Endometrial microvascular endothelial cells (primary cell): ENCODE results near the gene FANCI. TPM values are rescaled to one million over a fixed set of nuclear protein-coding genes. Genes with fewer than 3 reads are reported as not detected.

Experiments used
- in situ Hi-C: cut with HindIII; loops from 2 replicates; pipeline ENCODE4 v1.10.0; 2017; ENCODE audit warnings: low sequenced_read_pairs, low pct_unique_long_range_greater_than_20kb; ENCODE audit errors: inconsistent ontology term
- total RNA-seq: library from RNA; depleted of rRNA; stranded (reverse); fragments of >200 nt; gene quantifications from one replicate; pipeline ENCODE4 v1.2.3, GENCODE V29; 2015; ENCODE audit errors: inconsistent ontology term

The FANCI gene
- total RNA-seq, 1 donor from 2014 or later: 44.6 TPM

- in situ Hi-C loops: no loop called here
Observed at GRCh38 chr15:89327113-89327512, 83.3 kb downstream of the FANCI start.

GRCh38 chr15:89328398-89329254 lies 84.8 kb downstream of the FANCI start:
- in situ Hi-C loops: no loop called here

GRCh38 chr15:89329329-89330084 lies 85.7 kb downstream of the FANCI start:
- in situ Hi-C loops: no loop called here

GRCh38 chr15:89330119-89330518 lies 86.3 kb downstream of the FANCI start:
- in situ Hi-C loops: no loop called here

GRCh38 chr15:89330881-89331595 lies 87.3 kb downstream of the FANCI start:
- in situ Hi-C loops: no loop called here

GRCh38 chr15:89332446-89332845 lies 88.7 kb downstream of the FANCI start:
- in situ Hi-C loops: no loop called here

GRCh38 chr15:89333011-89333860 lies 89.5 kb downstream of the FANCI start:
- in situ Hi-C loops: no loop called here

- in situ Hi-C loops: no loop called here
Observed at GRCh38 chr15:89333959-89334509, 90.3 kb downstream of the FANCI start.

- in situ Hi-C loops: no loop called here
Observed at GRCh38 chr15:89334510-89335297, 90.9 kb downstream of the FANCI start, which contains the start of gene POLG. Gene POLG (minus strand): TSS chr15:89334824. CDS start chr15:89333754, 1,070 bp downstream.

GRCh38 chr15:89335298-89336041 lies 91.7 kb downstream of the FANCI start:
- in situ Hi-C loops: no loop called here

GRCh38 chr15:89338036-89338435 lies 94.3 kb downstream of the FANCI start:
- in situ Hi-C loops: no loop called here

GRCh38 chr15:89340573-89340972 lies 96.8 kb downstream of the FANCI start:
- in situ Hi-C loops: no loop called here

- in situ Hi-C loops: no loop called here
Observed at GRCh38 chr15:89341316-89342005, 97.7 kb downstream of the FANCI start.

- in situ Hi-C loops: no loop called here
Observed at GRCh38 chr15:89342840-89343239, 99.1 kb downstream of the FANCI start.

- in situ Hi-C loops: no loop called here
Observed at GRCh38 chr15:89345248-89345647, 101.5 kb downstream of the FANCI start.

- in situ Hi-C loops: no loop called here
Observed at GRCh38 chr15:89346516-89347231, 102.9 kb downstream of the FANCI start.
